Colonic mucosa (tissue), 4 donors: ENCODE data around the gene SLC27A5. TPM values are rescaled to one million over a fixed set of nuclear protein-coding genes. Genes with fewer than 3 reads are reported as not detected.
A peak's percentile ranks its signal among the peaks of the same experiment; 100 is the strongest.
"Not testable (repeated sequence)": the region's sequence is repeated elsewhere in the genome, so short reads cannot be mapped to it uniquely, and the experiment has no call there.

ENCODE experiments used
- DNase-seq: peaks from one replicate; pipeline ENCODE4 v3.0.0-alpha.2; 2020
- H3K27ac ChIP-seq: fragments of 200-600 bp; one replicate; pipeline ENCODE4 v1.8.0; 2021
- H3K27me3 ChIP-seq: fragments of 200-600 bp; one replicate; pipeline ENCODE4 v1.8.0; 2021
- H3K36me3 ChIP-seq: fragments of 200-600 bp; one replicate; pipeline ENCODE4 v1.8.0; 2021
- H3K4me1 ChIP-seq: fragments of 200-600 bp; one replicate; pipeline ENCODE4 v1.8.0; 2021; ENCODE audit warnings: mild to moderate bottlenecking
- H3K4me3 ChIP-seq: fragments of 200-600 bp; one replicate; pipeline ENCODE4 v1.8.0; 2021
- H3K9ac ChIP-seq, 2 donors: one replicate each; pipeline ENCODE4 v1.7.0; 2013; ENCODE audit warnings: control low read depth in 2 of 2, low read depth in 2 of 2, low read length in 2 of 2
- H3K9me3 ChIP-seq: fragments of 200-600 bp; one replicate; pipeline ENCODE4 v1.8.0; 2021
- CTCF ChIP-seq: fragments of 200-600 bp; IDR thresholded peaks from one replicate; pipeline ENCODE4 v1.8.0; 2022; ENCODE audit warnings: antibody characterized with exemption, mild to moderate bottlenecking
- intact Hi-C: fragments of 100-400 bp; cut with DNase I; formaldehyde crosslinking; loops from one replicate; pipeline ENCODE4 v1.14.1; 2022
- total RNA-seq, 2 donors: library from RNA; stranded (reverse); fragmentation: NEBNext Ultra II Directional in 1 of 2; extraction: Animal tissue kit (Norgen Biotek cat#: 25700) in 1 of 2; gene quantifications; one replicate each; pipeline ENCODE4 v1.2.1, GENCODE V29; 2021
- donor health status: healthy.
- donor health status: DM: no; HTN: no; CAD: no.
- donor health status: DM: no; HTN: no; CAD: no.

SLC27A5 gene
- total RNA-seq, 2 donors from 2014 or later, result 3.7 to 8.7 TPM

DNA sequence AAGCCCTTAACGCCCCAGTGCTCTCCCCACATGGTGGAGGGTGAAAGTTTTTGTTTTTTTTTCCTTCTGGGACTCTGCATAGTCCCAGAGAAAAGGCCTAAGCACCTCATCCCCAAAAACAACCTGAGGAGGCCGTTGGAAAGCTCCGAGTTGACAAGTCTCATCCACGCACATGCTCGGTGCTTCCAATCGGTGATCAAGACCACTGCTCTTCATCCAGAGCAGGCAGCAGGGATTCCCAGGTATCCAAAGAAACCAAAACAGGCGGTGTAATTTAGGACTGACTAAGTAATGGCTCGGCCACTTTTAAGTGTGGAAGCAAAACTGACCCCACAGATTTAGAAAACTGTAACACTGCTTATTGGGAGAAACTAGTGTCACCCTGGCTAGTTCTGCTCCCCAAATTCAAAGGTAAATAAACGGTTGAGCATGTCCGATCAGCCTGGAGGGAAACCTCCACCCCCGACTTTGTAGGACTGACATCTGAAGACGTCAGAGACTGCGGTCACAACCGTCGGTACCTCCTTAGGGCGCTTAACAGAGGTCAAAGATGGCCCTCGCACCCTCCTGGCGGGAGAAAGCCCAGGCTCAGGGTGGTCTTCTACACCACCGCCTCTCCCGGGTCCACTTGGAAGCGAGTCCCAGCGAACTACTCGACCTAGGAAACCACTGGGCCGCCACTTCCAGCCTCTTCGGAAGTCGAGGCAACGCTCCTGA, 36.6 kb downstream of the SLC27A5 start:
- no peaks in the 10 kb centered on the region for H3K9me3 ChIP-seq
- peaks cover 4% of the 10 kb centered on the region for H3K36me3 ChIP-seq

DNA sequence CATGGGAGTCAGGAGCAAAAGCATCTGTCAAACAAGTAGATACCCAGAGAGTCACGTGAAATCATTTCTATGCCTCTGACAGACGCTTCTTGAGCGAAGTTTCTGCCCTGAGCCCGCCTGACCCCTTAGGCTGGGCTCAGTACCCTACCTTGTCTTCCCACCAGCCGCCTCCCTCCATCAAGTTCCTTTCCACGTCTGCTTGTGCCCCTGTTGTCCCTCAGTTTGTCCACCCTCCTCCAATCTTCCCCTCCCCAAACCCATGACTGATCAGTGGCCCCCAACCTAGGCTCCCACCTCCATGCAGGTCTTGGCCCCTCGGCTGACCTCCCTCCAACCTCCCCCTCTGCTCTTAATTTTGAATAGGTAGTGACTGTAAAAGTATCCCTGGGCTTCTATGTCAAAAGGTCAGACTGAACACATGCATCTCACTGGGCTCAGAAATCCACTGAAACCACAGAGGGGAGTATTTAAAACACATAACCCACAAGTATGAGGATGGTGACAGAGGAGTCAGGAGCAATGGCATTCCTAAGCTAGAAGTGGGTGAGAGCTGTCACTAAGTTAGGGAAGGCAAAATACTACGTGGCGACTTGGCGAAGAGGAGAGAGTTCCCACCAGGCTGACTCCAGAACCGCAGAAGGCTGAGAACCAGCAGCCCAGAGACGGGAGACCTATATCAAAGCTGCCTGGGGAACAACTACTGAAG, 37.3 kb downstream of the SLC27A5 start:
- intact Hi-C loops, result no loop called here
- H3K9ac ChIP-seq, result no peak overlapping the region
- no peaks in the 10 kb centered on the region for H3K9me3 ChIP-seq
- peaks cover 4% of the 10 kb centered on the region for H3K36me3 ChIP-seq
- no peaks in the 10 kb centered on the region for H3K27me3 ChIP-seq
- H3K27ac ChIP-seq, result no peak overlapping the region
- TF ChIP-seq CTCF, result no peak
- peaks cover 6% of the 10 kb centered on the region for H3K4me1 ChIP-seq
- no peak for DNase-seq
- H3K4me3 ChIP-seq, result no peak overlapping the region

More for the DNA sequence above, 36.6 kb downstream of the SLC27A5 start:
- intact Hi-C loops, result no loop called here
- Histone ChIP-seq H3K4me1 (peaks cover 6% of the 10 kb centered on the region), H3K4me3 (peak overlapping the region; percentile 71), H3K27me3 (no peaks in the 10 kb centered on the region), H3K9ac (peak overlapping the region; percentile 28 to 75), H3K27ac (peak overlapping the region; percentile 91)
- TF ChIP-seq CTCF, result no peak
- no peak for DNase-seq

- no peaks in the 10 kb centered on the region for H3K27me3 ChIP-seq
- intact Hi-C loops, result no loop called here
- H3K36me3 ChIP-seq, result peaks cover 4% of the 10 kb centered on the region
- H3K9me3 ChIP-seq, result no peaks in the 10 kb centered on the region
- peaks cover 6% of the 10 kb centered on the region for H3K4me1 ChIP-seq
- no peak overlapping the region for H3K27ac ChIP-seq
- no peak overlapping the region for H3K9ac ChIP-seq
- TF ChIP-seq CTCF, result no peak
- no peak overlapping the region for H3K4me3 ChIP-seq
- DNase-seq, result no peak
Observed at GRCh38 chr19:58473775-58474174, 38.0 kb downstream of the SLC27A5 start.

- intact Hi-C loops, result no loop called here
- H3K27me3 ChIP-seq, result no peaks in the 10 kb centered on the region
- H3K9ac ChIP-seq, result no peak overlapping the region
- H3K36me3 ChIP-seq, result peaks cover 4% of the 10 kb centered on the region
- TF ChIP-seq CTCF, result no peak
- no peak overlapping the region for H3K4me3 ChIP-seq
- H3K27ac ChIP-seq, result no peak overlapping the region
- DNase-seq, result no peak
- H3K4me1 ChIP-seq, result peaks cover 6% of the 10 kb centered on the region
- no peaks in the 10 kb centered on the region for H3K9me3 ChIP-seq
Observed at GRCh38 chr19:58471736-58472135, 40.1 kb downstream of the SLC27A5 start.

DNA sequence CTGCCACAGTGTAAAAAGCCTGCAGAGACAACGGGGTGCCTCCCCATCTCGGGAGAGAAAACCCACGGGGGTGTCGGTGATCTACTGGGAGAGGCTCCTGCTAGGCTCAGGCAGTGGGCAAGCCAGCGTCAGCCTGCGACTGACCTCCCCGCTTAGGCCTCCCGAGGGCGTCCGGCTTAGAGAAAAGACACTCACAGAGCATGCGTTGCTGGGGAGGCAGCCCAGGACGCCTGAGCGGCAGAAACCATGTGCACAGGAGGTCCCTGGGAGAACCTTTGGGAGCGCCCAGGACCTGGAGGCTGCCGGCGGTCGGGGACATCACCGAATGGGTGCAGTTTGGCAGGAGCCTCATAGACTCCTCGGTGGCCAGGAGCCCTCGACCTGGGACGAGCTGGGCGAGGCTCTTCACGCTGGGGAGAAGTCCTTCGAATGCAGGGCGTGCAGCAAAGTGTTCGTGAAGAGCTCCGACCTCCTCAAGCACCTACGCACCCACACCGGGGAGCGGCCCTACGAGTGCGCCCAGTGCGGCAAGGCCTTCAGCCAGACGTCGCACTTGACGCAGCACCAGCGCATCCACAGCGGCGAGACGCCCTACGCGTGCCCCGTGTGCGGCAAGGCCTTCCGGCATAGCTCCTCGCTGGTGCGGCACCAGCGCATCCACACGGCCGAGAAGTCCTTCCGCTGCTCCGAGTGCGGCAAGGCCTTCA, 40.8 kb downstream of the SLC27A5 start:
- H3K4me3 ChIP-seq, DNase-seq, intact Hi-C loops, H3K4me1 ChIP-seq, H3K27ac ChIP-seq, H3K9me3 ChIP-seq, H3K36me3 ChIP-seq, H3K9ac ChIP-seq, H3K27me3 ChIP-seq: not testable (repeated sequence)
